T-helper 2 cell treated with Interferon-gamma antibody and Interleukin-4, amounts not matched to agents 100 ng/mL and 5 ng/mL, for 36 hours (primary cell): Measurements from ENCODE around the gene CSNK1G3. TPM values are rescaled to one million over a fixed set of nuclear protein-coding genes. Genes with fewer than 3 reads are reported as not detected.
"Not testable (repeated sequence)": the region's sequence is repeated elsewhere in the genome, so short reads cannot be mapped to it uniquely, and the experiment has no call there.

ENCODE experiments used
- intact Hi-C: fragments of 100-400 bp; cut with micrococcal nuclease; formaldehyde crosslinking; loops from one replicate; pipeline ENCODE4 v1.15.1; 2023
- total RNA-seq: library from RNA; stranded (reverse); gene quantifications from 2 replicates; pipeline ENCODE4 v1.2.3, GENCODE V29; 2022

Gene CSNK1G3
- total RNA-seq = 24.1 and 25.3 TPM in 2 replicates

DNA sequence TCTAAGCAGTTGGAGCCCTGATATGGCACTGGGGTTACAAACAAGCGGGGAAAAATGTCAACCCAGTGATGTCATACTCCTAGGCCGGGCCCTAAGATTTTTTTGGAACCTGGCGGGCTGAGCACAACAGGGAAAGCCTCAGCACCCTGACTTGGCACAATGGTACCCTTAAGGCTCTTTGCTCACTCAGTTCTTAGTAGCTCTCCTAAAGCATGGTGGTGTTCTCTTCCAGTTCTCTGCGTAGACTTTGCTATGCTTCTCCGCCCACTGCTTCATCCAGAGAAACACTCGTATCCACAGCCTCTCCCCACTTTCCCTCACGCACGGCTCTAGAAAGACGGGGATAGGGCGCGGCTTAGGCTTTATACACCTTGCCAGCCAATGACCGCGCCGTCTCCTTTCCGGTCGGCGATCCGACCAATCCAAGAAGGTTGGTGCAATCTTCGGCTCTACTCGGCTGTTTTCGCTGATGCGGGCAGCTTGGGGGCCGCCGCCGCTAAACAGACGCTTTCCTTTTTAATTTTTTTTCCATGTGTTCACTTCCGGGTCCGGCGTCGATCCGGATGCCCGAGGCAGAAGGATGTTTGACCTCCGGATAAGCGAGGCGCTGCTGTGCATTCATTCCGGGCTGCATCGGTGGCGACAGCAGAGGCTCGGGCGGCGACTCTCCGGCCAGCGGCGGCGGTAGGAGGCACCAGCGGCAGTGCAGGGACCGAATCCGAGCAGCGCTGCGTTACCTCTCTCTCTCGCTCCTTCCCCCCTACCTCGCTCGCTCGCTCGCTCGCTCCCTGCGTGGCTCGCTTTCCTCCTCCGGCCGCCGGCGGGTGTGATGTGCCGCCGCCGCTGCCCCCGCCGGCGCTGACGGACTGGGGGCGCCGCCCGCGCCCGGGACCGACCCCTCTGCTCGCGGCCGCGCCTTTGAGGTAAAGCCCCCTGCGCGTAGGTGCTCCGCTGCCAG is at the start of gene CSNK1G3:
CSNK1G3 (plus strand) TSS at position 530 of the 958 bp plus-strand sequence. CDS start 33,487 bp downstream, outside the sequence.
- intact Hi-C loops = loop anchor here (1.0 to 10.0 kb wide), 6 partner anchors 37 to 1135 kb away; partner anchors contain the start of genes CEP120 and SNX2

GRCh38 chr5:123466839-123467238 is 45.1 kb upstream of the CSNK1G3 start:
- intact Hi-C loops = not testable (repeated sequence)

- intact Hi-C loops = no loop called here
Measured at GRCh38 chr5:123471385-123471784, 40.6 kb upstream of the CSNK1G3 start.

GRCh38 chr5:123472150-123472924 is 39.6 kb upstream of the CSNK1G3 start:
- intact Hi-C loops = no loop called here

GRCh38 chr5:123474228-123474627 is 37.7 kb upstream of the CSNK1G3 start:
- intact Hi-C loops = no loop called here

DNA sequence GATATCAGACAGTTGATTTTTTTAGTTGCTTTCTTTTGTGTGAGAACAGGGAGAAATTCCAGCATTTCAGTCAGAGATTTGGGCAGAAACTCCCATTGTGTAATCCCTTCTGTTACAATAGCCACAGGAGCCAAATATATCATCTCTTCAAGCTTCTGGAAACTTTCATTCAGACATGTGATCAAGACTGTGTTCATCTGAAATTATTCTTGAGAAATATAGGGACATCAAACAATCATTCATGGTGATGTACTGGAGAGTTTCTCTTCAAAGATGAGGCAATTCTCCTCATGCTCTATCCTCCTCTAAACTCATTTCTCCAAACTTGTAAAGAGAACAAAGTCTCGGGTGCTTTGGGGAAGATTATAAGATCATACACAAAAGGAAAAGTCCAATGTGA is 35.2 kb upstream of the CSNK1G3 start:
- intact Hi-C loops = no loop called here

GRCh38 chr5:123478546-123478945 is 33.4 kb upstream of the CSNK1G3 start:
- intact Hi-C loops = no loop called here

DNA sequence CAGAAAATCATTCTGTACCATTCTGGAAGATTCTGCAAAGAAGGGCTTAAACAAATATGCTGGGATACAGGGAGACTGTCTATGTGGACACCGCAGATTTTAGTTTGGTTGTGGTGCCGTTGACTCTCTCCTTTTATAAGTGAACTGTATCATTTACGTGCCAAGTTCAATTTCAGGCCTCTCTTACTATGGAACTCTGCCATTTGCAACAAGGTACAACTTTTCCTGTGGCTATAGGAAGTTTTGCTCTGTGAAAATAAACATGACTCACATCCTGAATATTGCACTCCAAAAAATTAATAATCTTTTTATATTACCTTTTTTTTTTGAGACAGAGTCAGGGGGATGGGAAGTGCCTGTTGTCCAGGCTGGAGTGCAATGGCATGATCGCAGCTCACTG is 29.7 kb upstream of the CSNK1G3 start:
- intact Hi-C loops = no loop called here

DNA sequence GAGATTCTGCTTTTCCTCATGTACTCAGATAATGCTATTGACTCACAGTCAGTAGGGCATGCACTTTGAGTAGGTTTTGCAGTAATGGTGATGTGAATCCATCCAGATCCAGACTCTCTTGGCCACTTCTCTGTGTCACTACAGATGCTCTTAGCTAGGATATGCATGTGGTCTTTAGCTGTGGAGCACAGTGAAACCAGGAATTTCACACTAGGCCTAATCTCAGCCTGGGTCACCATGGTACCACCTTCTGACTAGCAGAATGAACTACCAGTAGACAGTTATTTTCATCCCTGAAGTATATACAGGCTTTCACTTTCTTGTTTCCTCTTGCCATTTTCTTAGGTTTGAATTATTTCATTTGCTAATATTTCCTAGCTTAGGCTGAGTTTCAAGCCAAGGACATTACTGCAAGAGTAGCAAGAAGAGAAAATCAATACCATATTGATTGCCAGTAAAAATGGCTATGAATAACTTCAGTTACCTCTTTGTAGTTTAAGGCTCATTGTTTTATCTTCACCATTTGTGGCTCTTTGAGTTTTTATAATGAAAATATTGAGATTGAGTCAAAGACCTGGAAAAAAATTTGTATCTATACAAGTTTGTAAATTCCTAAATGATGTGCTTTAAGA is 28.4 kb upstream of the CSNK1G3 start:
- intact Hi-C loops = no loop called here

GRCh38 chr5:123485275-123485674 is 26.7 kb upstream of the CSNK1G3 start:
- intact Hi-C loops = no loop called here

- intact Hi-C loops = no loop called here
Measured at GRCh38 chr5:123486951-123487655, 24.9 kb upstream of the CSNK1G3 start.

- intact Hi-C loops = no loop called here
Measured at GRCh38 chr5:123490974-123491373, 21.0 kb upstream of the CSNK1G3 start.

DNA sequence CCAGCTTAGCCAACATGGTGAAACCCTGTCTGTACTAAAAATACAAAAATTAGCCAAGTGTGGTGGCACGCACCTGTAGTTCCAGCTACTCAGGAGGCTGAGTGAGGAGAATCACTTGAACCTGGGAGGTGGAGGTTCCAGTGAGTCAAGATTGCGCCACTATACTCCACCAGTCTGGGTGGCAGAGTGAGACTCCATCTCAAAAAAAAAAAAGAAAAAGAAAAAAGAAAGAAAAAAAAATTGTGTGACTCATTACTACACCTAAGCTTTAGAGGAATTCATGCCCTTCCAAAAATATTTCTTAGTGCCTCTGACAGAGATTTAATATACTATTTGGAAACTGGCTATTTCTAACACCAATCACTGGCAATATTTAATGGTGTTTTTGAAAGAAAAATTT is 16.8 kb upstream of the CSNK1G3 start:
- intact Hi-C loops = not testable (repeated sequence)

- intact Hi-C loops = no loop called here
Measured at GRCh38 chr5:123496892-123497291, 15.1 kb upstream of the CSNK1G3 start.

DNA sequence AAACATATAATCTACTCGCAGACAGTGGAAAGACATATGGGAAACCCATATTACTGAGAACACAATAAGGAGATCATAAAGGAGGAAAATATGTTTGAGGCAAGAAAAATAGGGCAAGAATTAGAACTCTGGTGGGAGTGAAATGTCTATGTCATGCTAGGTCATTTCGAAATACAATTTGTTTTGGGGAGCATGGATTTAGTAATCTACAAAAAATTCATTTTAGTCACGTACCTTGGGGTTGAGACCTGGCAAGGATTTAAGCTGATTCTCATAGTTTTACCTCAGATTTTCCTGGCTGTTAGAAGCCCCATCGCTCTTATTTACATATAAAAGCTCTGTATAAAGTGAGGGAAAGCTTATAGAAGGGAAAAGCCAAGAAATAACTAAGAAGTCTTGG is 11.5 kb upstream of the CSNK1G3 start:
- intact Hi-C loops = no loop called here

- intact Hi-C loops = no loop called here
Measured at GRCh38 chr5:123502120-123502519, 9.9 kb upstream of the CSNK1G3 start.

GRCh38 chr5:123503299-123503698 is 8.7 kb upstream of the CSNK1G3 start:
- intact Hi-C loops = no loop called here

- intact Hi-C loops = no loop called here
Measured at GRCh38 chr5:123505633-123506032, 6.3 kb upstream of the CSNK1G3 start.

DNA sequence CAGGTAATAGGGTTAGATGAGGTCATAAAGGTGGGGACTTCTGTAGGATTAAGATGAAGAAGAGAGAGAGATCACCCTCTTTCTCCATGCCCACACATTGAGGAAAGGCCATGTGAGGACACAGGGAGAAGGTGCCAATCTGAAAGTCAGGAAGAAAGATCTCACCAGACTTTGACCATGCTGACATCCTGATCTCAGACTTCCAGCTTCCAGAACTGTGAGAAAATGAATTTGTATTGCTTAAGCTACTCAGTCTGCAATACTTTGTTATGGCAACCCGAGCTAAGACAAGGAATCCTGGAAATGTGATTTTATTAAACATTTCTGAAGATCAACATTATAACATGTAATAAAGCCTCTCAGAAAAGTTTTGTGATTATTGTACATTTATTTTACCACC is 3.5 kb upstream of the CSNK1G3 start:
- intact Hi-C loops = no loop called here

DNA sequence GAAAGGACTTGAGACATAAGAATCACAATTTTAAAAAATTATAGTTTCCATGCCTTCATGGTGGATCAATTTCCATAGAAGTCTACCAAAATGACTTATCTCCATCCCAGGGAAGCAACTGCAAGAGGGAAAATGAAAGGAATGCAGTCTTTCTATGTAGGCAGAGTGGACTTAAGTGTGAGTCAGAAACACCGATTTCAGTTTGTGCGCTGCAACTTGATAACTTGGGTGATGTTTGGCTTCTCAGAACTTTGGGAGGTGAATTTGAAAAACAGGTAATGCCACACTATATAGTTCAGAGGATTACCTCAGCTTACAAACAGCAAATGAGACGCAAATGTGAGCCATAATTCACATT is 708 bp upstream of the CSNK1G3 start:
- intact Hi-C loops = loop anchor here (5.0 to 10.0 kb wide), 3 partner anchors 101 to 1136 kb away; partner anchors contain the start of gene SNX2
